Adrenal gland (tissue), 5 donors: ENCODE results near the gene ARID5B.

Source experiments
- CTCF ChIP-seq, 6 experiments: fragments of 450-650 bp in 4 of 6; fragments of 200-600 bp in 2 of 6; sonication (generic) in 1 of 6; IDR thresholded peaks; 1 replicate in 5 of 6; 2 replicates in 1 of 6; pipeline versions ENCODE4 v1.5.1 to v1.8.0; 2016 to 2021; ENCODE audit warnings: antibody characterized with exemption in 6 of 6, mild to moderate bottlenecking in 2 of 6, moderate library complexity in 1 of 6
- POLR2A ChIP-seq, 2 donors: fragments of 450-650 bp; IDR thresholded peaks; one replicate each; pipeline ENCODE4 v1.6.1; 2017; ENCODE audit warnings: antibody characterized with exemption in 2 of 2, mild to moderate bottlenecking in 2 of 2, moderate library complexity in 1 of 2
- donor health status: DM: no; HTN: no; CAD: no.

DNA sequence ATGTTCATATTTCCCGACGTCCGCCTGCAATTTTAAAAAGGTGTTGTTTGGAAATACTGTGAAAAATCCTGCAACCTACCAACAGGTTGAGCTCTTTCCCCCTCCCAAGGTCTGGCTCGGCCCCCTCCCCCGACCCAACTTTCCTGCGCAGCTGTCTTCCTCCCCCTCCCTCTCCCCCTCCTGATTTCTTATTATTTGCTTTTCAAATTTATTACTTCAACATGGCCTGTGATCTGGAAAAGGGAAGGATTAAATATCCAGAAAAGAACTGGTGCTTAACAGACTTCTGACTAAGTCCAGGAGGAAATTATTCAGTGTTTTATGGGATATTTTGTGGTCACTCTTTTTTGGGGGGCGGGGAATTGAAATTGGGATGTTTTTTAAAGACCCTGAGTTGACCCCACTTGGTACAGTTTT is 2.4 kb downstream of the ARID5B start:
- TF ChIP-seq CTCF (IDR thresholded peaks at IDR 0.05) (no peak), POLR2A (IDR thresholded peaks at IDR 0.05) (no peak)
